ENCODE measurements around the gene GARS1. TPM values are rescaled to one million over a fixed set of nuclear protein-coding genes. Genes with fewer than 3 reads are reported as not detected.
A peak's percentile ranks its signal among the peaks of the same experiment; 100 is the strongest.
"Not testable (repeated sequence)": the region's sequence is repeated elsewhere in the genome, so short reads cannot be mapped to it uniquely, and the experiment has no call there.

Gene GARS1
- total RNA-seq, 4 donors from 2014 or later, result 43.6 to 71.0 (median 63.0) TPM

- Histone ChIP-seq H3K36me3 (peaks cover 19 to 55% (median 37%) of the 10 kb centered on the region in 4 donors), H3K4me3 (no peak overlapping the region)
- WGBS, result 31% methylated on average over 5 of the region's 5 CpGs
These were observed 9.7 kb upstream of the GARS1 start for GRCh38 chr7:30584965-30585364.

GRCh38 chr7:30585675-30586074 is 9.0 kb upstream of the GARS1 start:
- no peak overlapping the region for H3K4me3 ChIP-seq
- H3K4me1 ChIP-seq, result peaks cover 0 to 13% (median 4%) of the 10 kb centered on the region in 4 donors
- H3K36me3 ChIP-seq, result peaks cover 16 to 49% (median 32%) of the 10 kb centered on the region in 4 donors
- 85% methylated on average over 3 of the region's 3 CpGs for WGBS
- TF ChIP-seq EP300 (IDR thresholded peaks at IDR 0.05), result no peak
- TF ChIP-seq POLR2A (IDR thresholded peaks at IDR 0.05; ENCODE audit: low read depth), result no peak
- TF ChIP-seq, protein P1, sequence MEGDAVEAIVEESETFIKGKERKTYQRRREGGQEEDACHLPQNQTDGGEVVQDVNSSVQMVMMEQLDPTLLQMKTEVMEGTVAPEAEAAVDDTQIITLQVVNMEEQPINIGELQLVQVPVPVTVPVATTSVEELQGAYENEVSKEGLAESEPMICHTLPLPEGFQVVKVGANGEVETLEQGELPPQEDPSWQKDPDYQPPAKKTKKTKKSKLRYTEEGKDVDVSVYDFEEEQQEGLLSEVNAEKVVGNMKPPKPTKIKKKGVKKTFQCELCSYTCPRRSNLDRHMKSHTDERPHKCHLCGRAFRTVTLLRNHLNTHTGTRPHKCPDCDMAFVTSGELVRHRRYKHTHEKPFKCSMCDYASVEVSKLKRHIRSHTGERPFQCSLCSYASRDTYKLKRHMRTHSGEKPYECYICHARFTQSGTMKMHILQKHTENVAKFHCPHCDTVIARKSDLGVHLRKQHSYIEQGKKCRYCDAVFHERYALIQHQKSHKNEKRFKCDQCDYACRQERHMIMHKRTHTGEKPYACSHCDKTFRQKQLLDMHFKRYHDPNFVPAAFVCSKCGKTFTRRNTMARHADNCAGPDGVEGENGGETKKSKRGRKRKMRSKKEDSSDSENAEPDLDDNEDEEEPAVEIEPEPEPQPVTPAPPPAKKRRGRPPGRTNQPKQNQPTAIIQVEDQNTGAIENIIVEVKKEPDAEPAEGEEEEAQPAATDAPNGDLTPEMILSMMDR (IDR thresholded peaks at IDR 0.05), result no peak
- no peak for TF ChIP-seq POLR2AphosphoS5 (IDR thresholded peaks at IDR 0.05)
- DNase-seq (ENCODE audit: extremely low spot score), result no peak
- intact Hi-C loops (cut with DNase I), result no loop called here
- H3K27ac ChIP-seq (replicated peaks in 1 of 4), result no peak overlapping the region
- no peaks in the 10 kb centered on the region for H3K27me3 ChIP-seq
- no peaks in the 10 kb centered on the region for H3K9me3 ChIP-seq

More at GRCh38 chr7:30584965-30585364, 9.7 kb upstream of the GARS1 start:
- DNase-seq (ENCODE audit: extremely low spot score), result no peak
- TF ChIP-seq, protein P1 (IDR thresholded peaks at IDR 0.05), result no peak
- TF ChIP-seq POLR2AphosphoS5 (IDR thresholded peaks at IDR 0.05) (no peak), POLR2A (IDR thresholded peaks at IDR 0.05; ENCODE audit: low read depth) (no peak), EP300 (IDR thresholded peaks at IDR 0.05) (no peak)
- intact Hi-C loops (cut with DNase I), result no loop called here
- Histone ChIP-seq H3K27me3 (no peaks in the 10 kb centered on the region), H3K9me3 (no peaks in the 10 kb centered on the region), H3K27ac (replicated peaks in 1 of 4) (no peak overlapping the region), H3K4me1 (peaks cover 0 to 13% (median 4%) of the 10 kb centered on the region in 4 donors)

DNA sequence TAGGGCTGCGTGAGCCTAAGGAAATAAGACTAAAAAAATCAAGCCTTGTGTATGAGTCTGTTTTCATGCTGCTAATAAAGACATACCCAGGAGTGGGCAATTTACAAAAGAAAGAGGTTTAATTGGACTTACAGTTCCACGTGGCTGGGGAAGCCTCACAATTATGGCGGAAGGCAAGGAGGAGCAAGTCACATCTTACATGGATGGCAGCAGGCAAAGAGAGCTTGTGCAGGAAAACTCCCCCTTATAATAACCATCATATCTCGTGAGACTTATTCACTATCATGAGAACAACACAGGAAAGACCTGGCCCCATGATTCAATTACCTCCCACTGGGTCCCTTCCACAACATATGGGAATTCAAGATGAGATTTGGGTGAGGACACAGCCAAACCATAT is 7.1 kb upstream of the GARS1 start:
- intact Hi-C loops (cut with DNase I), result not testable (repeated sequence)
- WGBS, result 93% methylated on average over 4 of the region's 4 CpGs

GRCh38 chr7:30589111-30589510 is 5.6 kb upstream of the GARS1 start:
- Histone ChIP-seq H3K9me3 (no peaks in the 10 kb centered on the region), H3K4me3 (no peak overlapping the region), H3K4me1 (peaks cover 17 to 42% (median 22%) of the 10 kb centered on the region in 4 donors), H3K27ac (replicated peaks in 1 of 4) (no peak overlapping the region), H3K36me3 (peaks cover 8 to 17% (median 11%) of the 10 kb centered on the region in 4 donors), H3K27me3 (no peaks in the 10 kb centered on the region)
- WGBS, result 97% methylated on average over 3 of the region's 3 CpGs
- intact Hi-C loops (cut with DNase I), result no loop called here
- DNase-seq (ENCODE audit: extremely low spot score), result no peak
- TF ChIP-seq, protein P1 (IDR thresholded peaks at IDR 0.05), result no peak
- TF ChIP-seq POLR2AphosphoS5 (IDR thresholded peaks at IDR 0.05), result no peak
- no peak for TF ChIP-seq EP300 (IDR thresholded peaks at IDR 0.05)
- TF ChIP-seq POLR2A (IDR thresholded peaks at IDR 0.05; ENCODE audit: low read depth), result no peak

More for the DNA sequence above, 7.1 kb upstream of the GARS1 start:
- not testable (repeated sequence) for H3K9me3 ChIP-seq; H3K27ac ChIP-seq (replicated peaks in 1 of 4); H3K27me3 ChIP-seq; H3K4me3 ChIP-seq; DNase-seq (ENCODE audit: extremely low spot score)
- peaks cover 11 to 33% (median 20%) of the 10 kb centered on the region in 4 donors for H3K36me3 ChIP-seq
- peaks cover 4 to 27% (median 9%) of the 10 kb centered on the region in 4 donors for H3K4me1 ChIP-seq

GRCh38 chr7:30594048-30594539 is 584 bp upstream of the GARS1 start:
- WGBS, result 2% methylated on average over 12 of the region's 12 CpGs
- Histone ChIP-seq H3K4me1 (peaks cover 17 to 62% (median 35%) of the 10 kb centered on the region in 4 donors), H3K27ac (replicated peaks in 1 of 4) (peak overlapping the region; percentile 93 to 96 (median 94)), H3K27me3 (no peaks in the 10 kb centered on the region), H3K36me3 (peaks cover 0 to 8% (median 4%) of the 10 kb centered on the region in 4 donors), H3K9me3 (no peaks in the 10 kb centered on the region), H3K4me3 (peak overlapping the region; percentile 83 to 89 (median 88))
- intact Hi-C loops (cut with DNase I), result no loop called here
- DNase-seq (ENCODE audit: extremely low spot score), result no peak
- TF ChIP-seq EP300 (IDR thresholded peaks at IDR 0.05) (no peak), POLR2A (IDR thresholded peaks at IDR 0.05; ENCODE audit: low read depth) (no peak), POLR2AphosphoS5 (IDR thresholded peaks at IDR 0.05) (no peak)
- TF ChIP-seq, protein P1 (IDR thresholded peaks at IDR 0.05), result no peak

Data from esophagus muscularis mucosa (tissue), 4 donors.